Measurements from ENCODE around the gene FANK1. TPM values are rescaled to one million over a fixed set of nuclear protein-coding genes. Genes with fewer than 3 reads are reported as not detected.
A peak's percentile ranks its signal among the peaks of the same experiment; 100 is the strongest.

The FANK1 gene
- total and polyA plus RNA-seq, 2 donors: 2.5 to 14.1 TPM

DNA sequence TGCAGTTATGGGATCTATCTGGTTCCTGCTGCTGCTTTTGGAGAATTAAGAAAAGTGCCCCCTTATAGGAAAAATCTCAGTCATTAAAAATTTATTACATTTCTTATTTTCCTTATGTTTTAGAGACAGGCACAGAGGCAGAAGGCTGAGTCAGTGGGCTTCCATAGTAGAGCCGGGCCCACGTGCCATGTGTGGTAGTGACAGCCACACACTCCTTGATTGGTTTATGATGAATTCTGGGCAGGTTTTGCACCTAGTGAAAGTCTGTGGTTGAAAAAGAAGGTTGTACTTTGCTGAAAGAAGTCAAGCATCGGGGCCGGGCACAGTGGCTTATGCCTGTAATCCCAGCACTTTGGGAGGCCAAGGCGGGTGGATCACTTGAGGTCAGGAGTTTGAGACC, 109.9 kb downstream of the FANK1 start:
- no peak overlapping the region for H3K27ac ChIP-seq (ENCODE audit: low read depth in 1 of 2, low read length in 1 of 2)
- 77% methylated on average over 5 of the region's 5 CpGs for WGBS
- no peaks in the 10 kb centered on the region for H3K9me3 ChIP-seq (ENCODE audit: control insufficient read depth in 2 of 2, insufficient read depth in 1 of 2, low read length in 1 of 2)
- H3K36me3 ChIP-seq (ENCODE audit: control insufficient read depth in 2 of 2, insufficient read depth in 2 of 2, low read length in 1 of 2): no peaks in the 10 kb centered on the region
- no peaks in the 10 kb centered on the region for H3K27me3 ChIP-seq (ENCODE audit: control insufficient read depth in 2 of 2, insufficient read depth in 1 of 2, low read length in 1 of 2)
- H3K4me1 ChIP-seq (ENCODE audit: control insufficient read depth in 2 of 2, insufficient read depth in 2 of 2, low read length in 2 of 2): no peaks in the 10 kb centered on the region
- no peak for DNase-seq (ENCODE audit: low read depth in 6 of 9, low spot score in 9 of 9)
- no peak overlapping the region for H3K4me3 ChIP-seq (ENCODE audit: low read length in 2 of 2)

DNA sequence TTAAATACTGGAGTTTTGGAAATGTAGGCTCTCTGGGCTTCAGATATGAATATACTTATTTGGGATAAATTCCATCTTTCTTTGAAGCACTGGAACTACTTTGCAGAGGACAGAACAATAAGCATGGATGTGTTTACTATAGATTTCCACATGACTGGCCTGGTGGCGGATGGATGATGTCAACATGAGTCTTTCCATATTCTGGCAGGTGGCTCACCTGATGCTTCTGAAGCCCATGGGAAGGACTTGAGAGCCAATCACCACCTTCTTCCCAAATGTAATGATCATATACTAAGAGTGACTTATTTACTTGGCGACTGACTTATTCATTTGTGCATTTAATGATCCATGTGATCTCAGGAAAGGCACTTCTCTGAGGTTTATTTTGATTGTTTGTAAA, 110.5 kb downstream of the FANK1 start:
- Histone ChIP-seq H3K4me1 (ENCODE audit: control insufficient read depth in 2 of 2, insufficient read depth in 2 of 2, low read length in 2 of 2) (no peaks in the 10 kb centered on the region), H3K27me3 (ENCODE audit: control insufficient read depth in 2 of 2, insufficient read depth in 1 of 2, low read length in 1 of 2) (no peaks in the 10 kb centered on the region), H3K4me3 (ENCODE audit: low read length in 2 of 2) (no peak overlapping the region), H3K36me3 (ENCODE audit: control insufficient read depth in 2 of 2, insufficient read depth in 2 of 2, low read length in 1 of 2) (no peaks in the 10 kb centered on the region), H3K27ac (ENCODE audit: low read depth in 1 of 2, low read length in 1 of 2) (no peak overlapping the region), H3K9me3 (ENCODE audit: control insufficient read depth in 2 of 2, insufficient read depth in 1 of 2, low read length in 1 of 2) (no peaks in the 10 kb centered on the region)
- no peak for DNase-seq (ENCODE audit: low read depth in 6 of 9, low spot score in 9 of 9)
- WGBS: 95% methylated on average over 2 of the region's 2 CpGs

DNA sequence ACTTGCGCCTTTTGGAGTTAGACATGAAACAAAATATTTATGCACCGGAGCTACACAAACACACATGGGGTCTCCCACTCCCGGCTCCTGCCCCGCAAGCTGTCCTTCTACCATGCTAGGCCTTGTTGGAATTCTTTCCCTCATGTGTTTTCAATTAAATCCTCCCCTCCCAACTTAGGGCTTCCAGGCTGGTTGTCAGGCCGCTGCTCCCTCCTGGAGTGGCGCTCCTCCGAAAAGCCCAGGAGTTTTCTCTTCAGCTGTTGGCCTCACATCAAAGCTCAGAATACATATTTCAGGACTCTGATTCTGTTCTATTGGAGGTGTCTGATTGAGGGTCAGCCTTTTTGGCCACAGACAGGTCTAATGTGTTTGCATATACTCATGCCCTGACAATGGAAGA, 113.3 kb downstream of the FANK1 start:
- H3K27me3 ChIP-seq (ENCODE audit: control insufficient read depth in 2 of 2, insufficient read depth in 1 of 2, low read length in 1 of 2): no peaks in the 10 kb centered on the region
- DNase-seq (ENCODE audit: low read depth in 6 of 9, low spot score in 9 of 9): no peak
- H3K27ac ChIP-seq (ENCODE audit: low read depth in 1 of 2, low read length in 1 of 2): no peak overlapping the region
- H3K4me3 ChIP-seq (ENCODE audit: low read length in 2 of 2): no peak overlapping the region
- no peaks in the 10 kb centered on the region for H3K9me3 ChIP-seq (ENCODE audit: control insufficient read depth in 2 of 2, insufficient read depth in 1 of 2, low read length in 1 of 2)
- H3K36me3 ChIP-seq (ENCODE audit: control insufficient read depth in 2 of 2, insufficient read depth in 2 of 2, low read length in 1 of 2): no peaks in the 10 kb centered on the region
- H3K4me1 ChIP-seq (ENCODE audit: control insufficient read depth in 2 of 2, insufficient read depth in 2 of 2, low read length in 2 of 2): peaks cover 0 to 5% of the 10 kb centered on the region in 2 donors
- WGBS: 97% methylated on average over 7 of the region's 7 CpGs

DNA sequence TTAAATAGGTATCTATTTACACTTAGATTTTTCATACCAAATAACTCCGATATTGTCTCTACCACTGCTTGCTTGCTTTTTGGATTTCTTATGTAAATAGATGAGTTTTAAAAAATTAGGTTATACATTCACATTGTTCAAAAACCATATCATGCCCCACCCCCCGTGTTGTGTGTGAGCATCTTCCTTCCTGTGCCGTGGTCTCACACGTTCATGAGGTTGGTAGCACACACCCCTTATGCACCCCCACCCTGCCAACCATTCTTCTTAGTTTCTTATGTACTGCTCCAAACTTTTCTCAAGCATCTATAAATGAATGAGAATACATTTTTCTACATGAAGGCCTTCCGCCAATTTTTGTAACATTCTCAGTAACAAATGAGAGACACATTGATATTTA, 115.6 kb downstream of the FANK1 start:
- no peaks in the 10 kb centered on the region for H3K9me3 ChIP-seq (ENCODE audit: control insufficient read depth in 2 of 2, insufficient read depth in 1 of 2, low read length in 1 of 2)
- H3K4me3 ChIP-seq (ENCODE audit: low read length in 2 of 2): no peak overlapping the region
- H3K36me3 ChIP-seq (ENCODE audit: control insufficient read depth in 2 of 2, insufficient read depth in 2 of 2, low read length in 1 of 2): no peaks in the 10 kb centered on the region
- H3K27me3 ChIP-seq (ENCODE audit: control insufficient read depth in 2 of 2, insufficient read depth in 1 of 2, low read length in 1 of 2): no peaks in the 10 kb centered on the region
- H3K27ac ChIP-seq (ENCODE audit: low read depth in 1 of 2, low read length in 1 of 2): no peak overlapping the region
- peaks cover 0 to 5% of the 10 kb centered on the region in 2 donors for H3K4me1 ChIP-seq (ENCODE audit: control insufficient read depth in 2 of 2, insufficient read depth in 2 of 2, low read length in 2 of 2)
- WGBS: 46% methylated on average over 5 of the region's 5 CpGs
- DNase-seq (ENCODE audit: low read depth in 6 of 9, low spot score in 9 of 9): no peak

DNA sequence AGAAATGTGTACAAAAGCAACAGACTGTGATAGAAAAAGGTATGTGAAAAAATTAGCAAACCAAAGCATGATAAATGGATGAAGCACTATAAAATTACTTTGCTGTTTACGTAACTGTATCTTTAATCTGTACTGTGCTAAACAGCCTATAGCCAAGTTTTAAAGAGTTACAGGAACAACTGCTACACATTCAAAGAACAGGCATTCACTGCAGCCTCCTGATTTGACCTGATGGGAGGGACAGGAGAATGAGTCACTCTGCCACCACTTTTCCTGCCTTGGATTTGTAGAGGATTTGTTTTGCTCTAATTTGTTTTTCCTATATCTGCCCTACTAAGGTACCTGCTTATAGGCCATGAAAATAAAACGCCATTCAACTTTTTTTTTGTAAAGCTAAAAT, 116.1 kb downstream of the FANK1 start:
- no peaks in the 10 kb centered on the region for H3K36me3 ChIP-seq (ENCODE audit: control insufficient read depth in 2 of 2, insufficient read depth in 2 of 2, low read length in 1 of 2)
- H3K4me1 ChIP-seq (ENCODE audit: control insufficient read depth in 2 of 2, insufficient read depth in 2 of 2, low read length in 2 of 2): peaks cover 0 to 5% of the 10 kb centered on the region in 2 donors
- no peak overlapping the region for H3K27ac ChIP-seq (ENCODE audit: low read depth in 1 of 2, low read length in 1 of 2)
- H3K4me3 ChIP-seq (ENCODE audit: low read length in 2 of 2): no peak overlapping the region
- DNase-seq (ENCODE audit: low read depth in 6 of 9, low spot score in 9 of 9): no peak
- no peaks in the 10 kb centered on the region for H3K27me3 ChIP-seq (ENCODE audit: control insufficient read depth in 2 of 2, insufficient read depth in 1 of 2, low read length in 1 of 2)
- 97% methylated on average over 2 of the region's 2 CpGs for WGBS
- no peaks in the 10 kb centered on the region for H3K9me3 ChIP-seq (ENCODE audit: control insufficient read depth in 2 of 2, insufficient read depth in 1 of 2, low read length in 1 of 2)

DNA sequence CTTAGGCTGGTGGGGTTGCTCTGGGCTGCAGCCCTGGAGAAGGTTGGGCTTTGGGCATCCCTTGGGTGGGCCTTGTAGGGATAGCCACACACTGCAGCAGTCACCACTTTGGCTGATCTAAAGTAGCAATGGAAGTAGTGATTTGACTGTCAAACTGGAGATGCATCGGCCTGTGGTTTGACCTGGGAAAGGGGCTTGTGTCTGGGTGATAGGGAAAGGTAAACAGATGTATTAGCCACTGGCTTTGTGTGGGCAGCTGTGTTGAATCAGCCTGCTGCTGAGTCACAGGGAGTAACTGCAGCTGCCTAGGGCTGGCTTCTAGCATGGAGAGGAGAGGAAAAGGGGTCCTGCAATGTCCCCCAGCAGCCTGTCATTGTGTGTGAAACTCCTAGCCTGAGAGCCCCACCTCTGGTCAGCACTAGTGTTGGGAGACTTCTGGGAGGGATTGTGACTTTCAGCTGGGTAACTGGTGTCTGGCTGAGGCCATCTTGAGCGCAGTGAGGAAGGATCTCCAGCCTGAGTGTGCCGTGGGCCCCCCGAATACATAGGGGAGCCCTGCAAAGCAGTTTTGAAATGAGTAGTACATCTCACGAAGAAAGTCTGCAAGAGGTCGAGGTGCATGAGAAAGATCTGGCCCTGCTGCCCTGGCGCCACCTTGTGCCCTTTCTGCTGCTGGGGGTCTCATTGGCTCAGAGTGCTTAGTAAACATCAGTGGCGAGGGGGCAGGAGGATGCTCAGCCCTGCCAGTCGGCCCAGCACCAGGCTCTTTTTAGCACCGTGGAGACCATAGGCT, 117.3 kb downstream of the FANK1 start:
- Histone ChIP-seq H3K36me3 (ENCODE audit: control insufficient read depth in 2 of 2, insufficient read depth in 2 of 2, low read length in 1 of 2) (no peaks in the 10 kb centered on the region), H3K4me1 (ENCODE audit: control insufficient read depth in 2 of 2, insufficient read depth in 2 of 2, low read length in 2 of 2) (peaks cover 0 to 5% of the 10 kb centered on the region in 2 donors), H3K9me3 (ENCODE audit: control insufficient read depth in 2 of 2, insufficient read depth in 1 of 2, low read length in 1 of 2) (no peaks in the 10 kb centered on the region), H3K27me3 (ENCODE audit: control insufficient read depth in 2 of 2, insufficient read depth in 1 of 2, low read length in 1 of 2) (no peaks in the 10 kb centered on the region), H3K4me3 (ENCODE audit: low read length in 2 of 2) (no peak overlapping the region), H3K27ac (ENCODE audit: low read depth in 1 of 2, low read length in 1 of 2) (no peak overlapping the region)
- no peak for DNase-seq (ENCODE audit: low read depth in 6 of 9, low spot score in 9 of 9)
- 92% methylated on average over 10 of the region's 10 CpGs for WGBS

DNA sequence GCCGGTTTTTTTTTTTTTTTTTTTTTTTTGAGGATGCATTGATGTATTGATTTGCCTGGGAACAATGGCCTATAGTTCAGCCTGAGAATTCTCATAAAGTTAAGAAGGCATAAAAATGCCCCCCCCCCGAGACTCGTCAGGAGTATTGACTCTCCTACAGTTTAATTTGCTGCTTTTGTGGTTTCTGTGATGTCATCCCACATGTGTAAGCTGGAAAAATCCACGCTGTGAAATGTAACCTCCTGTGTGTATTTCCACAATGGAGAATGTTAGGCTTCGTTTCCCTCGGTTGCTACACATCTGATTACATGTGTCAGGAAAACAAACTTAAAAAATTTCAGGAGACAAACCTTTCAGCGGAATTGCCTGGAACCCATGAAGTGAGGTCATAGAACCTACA, 117.9 kb downstream of the FANK1 start:
- 88% methylated on average over 7 of the region's 7 CpGs for WGBS
- H3K9me3 ChIP-seq (ENCODE audit: control insufficient read depth in 2 of 2, insufficient read depth in 1 of 2, low read length in 1 of 2): no peaks in the 10 kb centered on the region
- H3K27me3 ChIP-seq (ENCODE audit: control insufficient read depth in 2 of 2, insufficient read depth in 1 of 2, low read length in 1 of 2): no peaks in the 10 kb centered on the region
- no peak overlapping the region for H3K27ac ChIP-seq (ENCODE audit: low read depth in 1 of 2, low read length in 1 of 2)
- no peaks in the 10 kb centered on the region for H3K36me3 ChIP-seq (ENCODE audit: control insufficient read depth in 2 of 2, insufficient read depth in 2 of 2, low read length in 1 of 2)
- peaks cover 0 to 5% of the 10 kb centered on the region in 2 donors for H3K4me1 ChIP-seq (ENCODE audit: control insufficient read depth in 2 of 2, insufficient read depth in 2 of 2, low read length in 2 of 2)
- no peak overlapping the region for H3K4me3 ChIP-seq (ENCODE audit: low read length in 2 of 2)
- DNase-seq (ENCODE audit: low read depth in 6 of 9, low spot score in 9 of 9): peak in 1 of 9 donors; percentile 6

DNA sequence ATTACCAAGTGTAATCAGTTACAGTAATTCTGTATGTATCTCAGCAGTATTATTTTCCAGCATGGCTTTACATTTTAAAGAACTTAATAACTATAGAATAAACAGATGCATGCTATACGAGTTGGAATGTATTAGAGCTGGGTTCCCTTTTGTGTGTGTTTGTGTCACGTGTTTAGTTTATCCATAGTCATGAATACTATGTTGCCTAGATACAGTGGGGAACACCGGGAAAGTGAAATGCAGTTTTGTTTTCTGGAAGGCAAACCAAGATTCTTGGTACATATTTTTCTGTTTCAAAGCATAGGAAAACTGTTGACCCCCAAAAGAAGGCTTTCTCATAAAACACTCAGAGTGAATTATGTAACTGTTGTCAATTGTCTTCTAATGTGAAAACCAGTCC, 119.0 kb downstream of the FANK1 start:
- Histone ChIP-seq H3K27me3 (ENCODE audit: control insufficient read depth in 2 of 2, insufficient read depth in 1 of 2, low read length in 1 of 2) (no peaks in the 10 kb centered on the region), H3K4me1 (ENCODE audit: control insufficient read depth in 2 of 2, insufficient read depth in 2 of 2, low read length in 2 of 2) (peaks cover 0 to 5% of the 10 kb centered on the region in 2 donors), H3K9me3 (ENCODE audit: control insufficient read depth in 2 of 2, insufficient read depth in 1 of 2, low read length in 1 of 2) (no peaks in the 10 kb centered on the region), H3K27ac (ENCODE audit: low read depth in 1 of 2, low read length in 1 of 2) (no peak overlapping the region), H3K4me3 (ENCODE audit: low read length in 2 of 2) (no peak overlapping the region), H3K36me3 (ENCODE audit: control insufficient read depth in 2 of 2, insufficient read depth in 2 of 2, low read length in 1 of 2) (no peaks in the 10 kb centered on the region)
- 94% methylated on average over 3 of the region's 3 CpGs for WGBS
- no peak for DNase-seq (ENCODE audit: low read depth in 6 of 9, low spot score in 9 of 9)

DNA sequence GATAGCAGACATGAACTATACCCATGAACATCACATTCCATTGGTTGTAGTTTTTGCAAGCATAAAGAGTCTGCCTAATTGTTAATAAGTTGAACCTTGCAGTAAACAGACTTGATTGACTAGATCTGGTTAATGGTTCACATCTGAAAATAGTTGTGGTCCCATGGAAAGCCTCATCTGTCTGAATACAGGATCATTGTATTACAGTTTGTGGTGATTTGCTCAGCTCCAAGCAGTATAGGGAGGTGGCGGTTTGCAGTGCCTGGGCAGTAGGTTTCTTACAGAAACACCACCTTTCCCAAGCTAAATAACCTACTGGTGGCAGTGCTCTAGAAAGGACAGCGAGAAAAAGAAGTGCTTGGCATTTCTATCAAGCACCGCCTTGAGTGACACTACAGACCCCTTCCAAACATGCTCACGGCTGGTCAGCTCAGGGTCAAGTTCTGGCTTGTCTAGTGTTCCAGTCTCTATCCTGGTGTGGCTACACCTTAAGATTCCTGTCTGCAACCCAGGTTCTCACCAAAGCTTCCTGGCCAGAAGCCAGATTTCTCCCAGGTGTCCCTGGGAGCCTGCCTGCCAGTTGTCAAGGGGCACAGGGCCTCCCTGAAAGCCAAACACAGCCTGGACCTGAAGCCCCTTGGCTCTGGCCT, 119.9 kb downstream of the FANK1 start:
- H3K4me1 ChIP-seq (ENCODE audit: control insufficient read depth in 2 of 2, insufficient read depth in 2 of 2, low read length in 2 of 2): peaks cover 0 to 5% of the 10 kb centered on the region in 2 donors
- 98% methylated on average over 4 of the region's 4 CpGs for WGBS
- H3K27me3 ChIP-seq (ENCODE audit: control insufficient read depth in 2 of 2, insufficient read depth in 1 of 2, low read length in 1 of 2): no peaks in the 10 kb centered on the region
- DNase-seq (ENCODE audit: low read depth in 6 of 9, low spot score in 9 of 9): no peak
- no peaks in the 10 kb centered on the region for H3K36me3 ChIP-seq (ENCODE audit: control insufficient read depth in 2 of 2, insufficient read depth in 2 of 2, low read length in 1 of 2)
- no peak overlapping the region for H3K4me3 ChIP-seq (ENCODE audit: low read length in 2 of 2)
- no peak overlapping the region for H3K27ac ChIP-seq (ENCODE audit: low read depth in 1 of 2, low read length in 1 of 2)
- H3K9me3 ChIP-seq (ENCODE audit: control insufficient read depth in 2 of 2, insufficient read depth in 1 of 2, low read length in 1 of 2): no peaks in the 10 kb centered on the region
